ENCODE measurements around the gene RPL10A. TPM values are rescaled to one million over a fixed set of nuclear protein-coding genes. Genes with fewer than 3 reads are reported as not detected.

The RPL10A gene
- total and polyA plus RNA-seq, 2 of the 13 experiments (the other 11 are each of a cell fraction or from before 2014, with no cell fraction given), result 1,854 to 2,726 TPM

- TF ChIP-seq HES4 (CRISPR knock-in tag; IDR thresholded peaks at IDR 0.05; ENCODE audit: borderline replicate concordance), result peak; percentile 78; the same call in 1 of the 2 replicates
- 0 out of 2 replicates have a peak, but pooled peaks have one; percentile 33 for TF ChIP-seq ZNF678 (CRISPR knock-in tag; IDR thresholded peaks at IDR 0.05)
- no peak for TF ChIP-seq ATM (IDR thresholded peaks at IDR 0.05; ENCODE audit: borderline replicate concordance)
- peak; percentile 77 for TF ChIP-seq ZNF3 (CRISPR knock-in tag; IDR thresholded peaks at IDR 0.05)
- peak; percentile 99 for TF ChIP-seq ZNF224 (CRISPR knock-in tag; IDR thresholded peaks at IDR 0.05)
- TF ChIP-seq TMF1 (CRISPR knock-in tag; IDR thresholded peaks at IDR 0.05; ENCODE audit: low read depth), result peak; percentile 95
- TF ChIP-seq EHMT2 (IDR thresholded peaks at IDR 0.05; ENCODE audit: borderline replicate concordance, low read depth, low read length), result no peak
- TF ChIP-seq SIX1 (CRISPR knock-in tag; IDR thresholded peaks at IDR 0.05; ENCODE audit: borderline replicate concordance), result peak; percentile 72; the same call in 1 of the 2 replicates
- TF ChIP-seq ZNF407 (CRISPR knock-in tag; IDR thresholded peaks at IDR 0.05; ENCODE audit: not compliant biosample characterization), result peak; percentile 77
- TF ChIP-seq TBX3 (IDR thresholded peaks at IDR 0.05; ENCODE audit: borderline replicate concordance), result no peak
- peak; percentile 99 for TF ChIP-seq RBM39 (IDR thresholded peaks at IDR 0.05; ENCODE audit: low read depth, low read length, poor library complexity, severe bottlenecking)
- peak; percentile 98 for TF ChIP-seq NFIB (CRISPR knock-in tag; IDR thresholded peaks at IDR 0.05; ENCODE audit: borderline replicate concordance)
- TF ChIP-seq KDM3A (CRISPR knock-in tag; IDR thresholded peaks at IDR 0.05; ENCODE audit: low read depth), result peak; percentile 94
- TF ChIP-seq EZH2 (conservative IDR thresholded peaks at IDR 0.05; ENCODE audit: low read depth, low read length), result no peak
- peak; percentile 90 for TF ChIP-seq MAZ (IDR thresholded peaks at IDR 0.05; ENCODE audit: borderline replicate concordance, low read depth, low read length)
- TF ChIP-seq MAZ (CRISPR knock-in tag; IDR thresholded peaks at IDR 0.05; ENCODE audit: low read depth), result peak; percentile 96
- TF ChIP-seq FOXO4 (CRISPR knock-in tag; conservative IDR thresholded peaks at IDR 0.05), result no peak; the same call in none of the 2 replicates
- 0 out of 2 replicates have a peak, but pooled peaks have one; percentile 40 for TF ChIP-seq RBAK (CRISPR knock-in tag; IDR thresholded peaks at IDR 0.05)
- TF ChIP-seq ETV6 (CRISPR knock-in tag; conservative IDR thresholded peaks at IDR 0.05), result peak; percentile 81
- TF ChIP-seq ZMAT5 (CRISPR knock-in tag; IDR thresholded peaks at IDR 0.05; ENCODE audit: borderline replicate concordance, low read depth), result no peak
Measured at GRCh38 chr6:35468181-35468979, at the start of gene RPL10A (continued).
